Measurements from ENCODE around the gene LAMTOR5.

GRCh38 chr1:110441888-110442287, 34.4 kb upstream of the LAMTOR5 start:
- TF ChIP-seq POLR2A (IDR thresholded peaks at IDR 0.05), result no peak
- TF ChIP-seq, protein P1, sequence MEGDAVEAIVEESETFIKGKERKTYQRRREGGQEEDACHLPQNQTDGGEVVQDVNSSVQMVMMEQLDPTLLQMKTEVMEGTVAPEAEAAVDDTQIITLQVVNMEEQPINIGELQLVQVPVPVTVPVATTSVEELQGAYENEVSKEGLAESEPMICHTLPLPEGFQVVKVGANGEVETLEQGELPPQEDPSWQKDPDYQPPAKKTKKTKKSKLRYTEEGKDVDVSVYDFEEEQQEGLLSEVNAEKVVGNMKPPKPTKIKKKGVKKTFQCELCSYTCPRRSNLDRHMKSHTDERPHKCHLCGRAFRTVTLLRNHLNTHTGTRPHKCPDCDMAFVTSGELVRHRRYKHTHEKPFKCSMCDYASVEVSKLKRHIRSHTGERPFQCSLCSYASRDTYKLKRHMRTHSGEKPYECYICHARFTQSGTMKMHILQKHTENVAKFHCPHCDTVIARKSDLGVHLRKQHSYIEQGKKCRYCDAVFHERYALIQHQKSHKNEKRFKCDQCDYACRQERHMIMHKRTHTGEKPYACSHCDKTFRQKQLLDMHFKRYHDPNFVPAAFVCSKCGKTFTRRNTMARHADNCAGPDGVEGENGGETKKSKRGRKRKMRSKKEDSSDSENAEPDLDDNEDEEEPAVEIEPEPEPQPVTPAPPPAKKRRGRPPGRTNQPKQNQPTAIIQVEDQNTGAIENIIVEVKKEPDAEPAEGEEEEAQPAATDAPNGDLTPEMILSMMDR (IDR thresholded peaks at IDR 0.05), result no peak

Measured in breast epithelium (tissue), 3 donors.